ENCODE data around the gene PRF1.
"Not testable (repeated sequence)": the region's sequence is repeated elsewhere in the genome, so short reads cannot be mapped to it uniquely, and the experiment has no call there.

PRF1 gene

GRCh38 chr10:70634011-70634410 is 31.5 kb upstream of the PRF1 start:
- TF ChIP-seq, protein P1, sequence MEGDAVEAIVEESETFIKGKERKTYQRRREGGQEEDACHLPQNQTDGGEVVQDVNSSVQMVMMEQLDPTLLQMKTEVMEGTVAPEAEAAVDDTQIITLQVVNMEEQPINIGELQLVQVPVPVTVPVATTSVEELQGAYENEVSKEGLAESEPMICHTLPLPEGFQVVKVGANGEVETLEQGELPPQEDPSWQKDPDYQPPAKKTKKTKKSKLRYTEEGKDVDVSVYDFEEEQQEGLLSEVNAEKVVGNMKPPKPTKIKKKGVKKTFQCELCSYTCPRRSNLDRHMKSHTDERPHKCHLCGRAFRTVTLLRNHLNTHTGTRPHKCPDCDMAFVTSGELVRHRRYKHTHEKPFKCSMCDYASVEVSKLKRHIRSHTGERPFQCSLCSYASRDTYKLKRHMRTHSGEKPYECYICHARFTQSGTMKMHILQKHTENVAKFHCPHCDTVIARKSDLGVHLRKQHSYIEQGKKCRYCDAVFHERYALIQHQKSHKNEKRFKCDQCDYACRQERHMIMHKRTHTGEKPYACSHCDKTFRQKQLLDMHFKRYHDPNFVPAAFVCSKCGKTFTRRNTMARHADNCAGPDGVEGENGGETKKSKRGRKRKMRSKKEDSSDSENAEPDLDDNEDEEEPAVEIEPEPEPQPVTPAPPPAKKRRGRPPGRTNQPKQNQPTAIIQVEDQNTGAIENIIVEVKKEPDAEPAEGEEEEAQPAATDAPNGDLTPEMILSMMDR (IDR thresholded peaks at IDR 0.05), result no peak
- TF ChIP-seq ZFX (IDR thresholded peaks at IDR 0.05; ENCODE audit: borderline replicate concordance), result no peak
- H3K27ac ChIP-seq, result no peak overlapping the region

DNA sequence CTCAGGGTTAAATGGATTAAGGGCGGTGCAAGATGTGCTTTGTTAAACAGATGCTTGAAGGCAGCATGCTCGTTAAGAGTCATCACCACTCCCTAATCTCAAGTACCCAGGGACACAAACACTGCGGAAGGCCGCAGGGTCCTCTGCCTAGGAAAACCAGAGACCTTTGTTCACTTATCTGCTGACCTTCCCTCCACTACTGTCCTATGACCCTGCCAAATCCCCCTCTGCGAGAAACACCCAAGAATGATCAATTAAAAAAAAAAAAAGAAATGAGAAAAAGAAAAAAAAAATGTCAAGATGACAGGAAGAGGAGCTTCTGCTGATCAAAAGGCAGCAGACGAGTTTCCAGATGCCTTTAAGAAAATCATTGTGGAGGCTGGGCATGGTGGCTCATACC is 29.2 kb upstream of the PRF1 start:
- not testable (repeated sequence) for H3K27ac ChIP-seq

DNA sequence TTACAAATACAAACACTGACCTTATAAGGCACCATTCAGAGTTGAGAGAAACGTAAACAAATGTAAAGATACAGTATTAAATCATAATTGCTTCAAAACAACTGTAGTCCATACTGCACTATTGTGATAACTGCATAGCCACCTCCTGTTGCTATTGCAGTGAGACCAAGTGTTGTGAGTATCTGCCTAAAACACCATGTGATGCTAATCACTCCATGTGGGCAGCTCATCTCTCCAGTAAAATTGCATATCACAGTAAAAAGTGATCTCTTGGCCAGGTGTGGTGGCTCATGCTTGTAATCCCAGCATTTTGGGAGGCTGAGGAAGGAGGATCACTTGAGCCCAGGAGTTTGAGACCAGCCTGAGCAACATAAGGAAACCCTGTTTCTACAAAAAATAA is 26.8 kb upstream of the PRF1 start:
- TF ChIP-seq, protein P1 (IDR thresholded peaks at IDR 0.05), result no peak
- no peak for TF ChIP-seq ZFX (IDR thresholded peaks at IDR 0.05; ENCODE audit: borderline replicate concordance)
- H3K27ac ChIP-seq, result no peak overlapping the region

- no peak overlapping the region for H3K27ac ChIP-seq
Measured at GRCh38 chr10:70626056-70626455, 23.5 kb upstream of the PRF1 start.

DNA sequence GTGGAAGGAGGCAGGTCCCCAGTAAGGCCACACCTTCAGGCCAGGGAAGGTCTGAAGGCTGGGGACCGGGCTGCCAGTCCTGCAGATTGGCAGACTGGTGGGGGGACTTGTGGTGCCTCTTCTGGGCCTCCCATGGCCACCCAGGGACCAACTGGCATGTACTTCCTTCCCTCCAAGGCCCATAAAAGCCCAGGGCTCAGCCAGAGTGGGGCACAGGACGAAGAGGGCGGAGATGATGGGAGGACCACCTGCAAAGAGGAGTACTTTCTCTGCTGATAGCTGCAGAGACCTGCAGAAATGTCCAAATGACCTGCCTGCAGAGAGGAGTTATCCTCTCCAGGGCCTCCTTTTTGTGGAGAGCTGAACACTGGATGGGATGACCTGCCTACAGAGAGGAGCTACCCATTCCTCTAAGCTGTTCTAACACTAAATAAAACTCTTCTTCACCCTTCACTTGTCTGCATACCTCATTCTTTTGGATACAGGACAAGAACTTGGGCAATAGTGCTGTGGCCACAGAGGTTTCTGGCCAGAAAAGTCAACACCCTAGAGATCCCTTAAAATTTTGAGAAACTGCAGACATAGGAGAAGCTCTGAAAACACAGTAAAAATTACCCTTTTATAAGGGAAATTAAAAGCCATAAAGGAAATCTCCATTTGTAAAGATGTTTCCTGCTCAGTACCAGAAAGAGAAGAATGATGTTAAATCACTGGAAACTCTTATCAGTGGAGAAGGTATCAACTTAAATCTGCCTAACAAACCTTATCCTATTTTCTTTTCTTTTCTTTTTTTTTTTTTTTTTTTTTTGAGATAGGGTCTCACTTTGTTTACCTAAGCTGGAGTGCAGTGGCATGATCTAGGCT is 20.7 kb upstream of the PRF1 start:
- TF ChIP-seq, protein P1 (IDR thresholded peaks at IDR 0.05), result no peak
- no peak for TF ChIP-seq ZFX (IDR thresholded peaks at IDR 0.05; ENCODE audit: borderline replicate concordance)
- no peak overlapping the region for H3K27ac ChIP-seq

More at GRCh38 chr10:70626056-70626455, 23.5 kb upstream of the PRF1 start:
- no peak for TF ChIP-seq ZFX (IDR thresholded peaks at IDR 0.05; ENCODE audit: borderline replicate concordance)
- TF ChIP-seq, protein P1 (IDR thresholded peaks at IDR 0.05), result no peak

DNA sequence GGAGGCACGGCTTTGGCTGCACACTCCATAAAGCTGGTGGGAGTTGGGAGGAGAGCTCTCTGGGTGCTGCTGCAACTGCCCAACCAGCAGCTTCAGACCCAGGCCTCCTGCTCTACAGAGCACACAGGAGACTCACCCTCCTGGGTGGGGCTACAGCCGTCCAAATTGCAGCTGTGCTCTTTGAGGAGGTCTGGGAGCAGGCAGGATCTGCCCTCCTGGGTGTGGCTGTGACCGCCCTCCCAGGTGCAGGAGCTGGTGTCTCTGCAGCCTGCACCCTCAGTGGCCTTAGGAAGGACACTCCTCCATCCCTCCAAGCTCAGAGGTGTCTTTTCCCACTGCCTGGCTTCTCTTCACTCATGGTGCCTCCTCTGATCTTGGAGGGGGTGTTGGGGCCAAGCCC is 20.0 kb upstream of the PRF1 start:
- TF ChIP-seq, protein P1 (IDR thresholded peaks at IDR 0.05), result no peak
- no peak for TF ChIP-seq ZFX (IDR thresholded peaks at IDR 0.05; ENCODE audit: borderline replicate concordance)

GRCh38 chr10:70621503-70622078 is 19.1 kb upstream of the PRF1 start:
- H3K27ac ChIP-seq, result no peak overlapping the region
- TF ChIP-seq ZFX (IDR thresholded peaks at IDR 0.05; ENCODE audit: borderline replicate concordance), result no peak
- TF ChIP-seq, protein P1 (IDR thresholded peaks at IDR 0.05), result no peak

More for the DNA sequence above, 20.0 kb upstream of the PRF1 start:
- no peak overlapping the region for H3K27ac ChIP-seq
